Measurements from ENCODE around the gene HIVEP1. TPM values are rescaled to one million over a fixed set of nuclear protein-coding genes. Genes with fewer than 3 reads are reported as not detected.

HIVEP1 gene
- total RNA-seq, 2 experiments from 2014 or later: 22.1 to 22.6 TPM

GRCh38 chr6:12099623-12100338 is 87.7 kb downstream of the HIVEP1 start:
- no peak overlapping the region for H3K4me2 ChIP-seq (ENCODE audit: low read length)
- TF ChIP-seq CTCF (conservative IDR thresholded peaks at IDR 0.05; ENCODE audit: low read length): no peak
- no peak for DNase-seq (ENCODE audit: low spot score)
- BruUV-seq (replicated peaks): no TSS peak
- H3K9me2 ChIP-seq (ENCODE audit: insufficient read depth, low read length): no peaks in the 10 kb centered on the region
- no peak overlapping the region for H2AFZ ChIP-seq (ENCODE audit: low read length)
- H3K27ac ChIP-seq (ENCODE audit: low read depth, low read length, poor library complexity, severe bottlenecking): no peak overlapping the region
- H3K4me1 ChIP-seq (ENCODE audit: insufficient read depth, low read length, poor library complexity, severe bottlenecking): no peaks in the 10 kb centered on the region
- intact Hi-C loops (cut with micrococcal nuclease; ENCODE audit: unreplicated experiment): no loop called here
- no peaks in the 10 kb centered on the region for H3K36me3 ChIP-seq (ENCODE audit: insufficient read depth, low read length)
- H3K79me2 ChIP-seq (ENCODE audit: insufficient read depth, low read depth, low read length): no peaks in the 10 kb centered on the region
- POLR2A ChIA-PET: interaction anchor here (0.7 kb wide), 1 partner anchor 933 kb away, joined by 3 read pairs; no protein-coding TSS in a partner anchor
- CTCF ChIA-PET (ENCODE audit: unreplicated experiment): no interaction called here
- H3K4me3 ChIP-seq (ENCODE audit: low read depth, low read length, poor library complexity, severe bottlenecking): no peak overlapping the region
- H3K9me3 ChIP-seq (ENCODE audit: low read length): no peaks in the 10 kb centered on the region
- H4K20me1 ChIP-seq (ENCODE audit: insufficient read depth, low read length): peaks cover 6% of the 10 kb centered on the region; the same call in 1 of the 2 replicates

- no peak overlapping the region for H2AFZ ChIP-seq (ENCODE audit: low read length)
- DNase-seq (ENCODE audit: low spot score): no peak
- TF ChIP-seq CTCF (conservative IDR thresholded peaks at IDR 0.05; ENCODE audit: low read length) (no peak), EZH2phosphoT487 (IDR thresholded peaks at IDR 0.05; ENCODE audit: borderline replicate concordance, low read depth, low read length) (no peak)
- H3K36me3 ChIP-seq (ENCODE audit: insufficient read depth, low read length): no peaks in the 10 kb centered on the region
- H3K9me3 ChIP-seq (ENCODE audit: low read length): no peaks in the 10 kb centered on the region
- no peak overlapping the region for H3K27ac ChIP-seq (ENCODE audit: low read depth, low read length, poor library complexity, severe bottlenecking)
- no peaks in the 10 kb centered on the region for H3K79me2 ChIP-seq (ENCODE audit: insufficient read depth, low read depth, low read length)
- H3K4me3 ChIP-seq (ENCODE audit: low read depth, low read length, poor library complexity, severe bottlenecking): no peak overlapping the region
- BruUV-seq (replicated peaks): no TSS peak
- ChIA-PET POLR2A (no interaction called here), CTCF (ENCODE audit: unreplicated experiment) (interaction anchor here (0.8 kb wide), 1 partner anchor 133 kb away, joined by 3 read pairs; no protein-coding TSS in a partner anchor)
- H3K4me2 ChIP-seq (ENCODE audit: low read length): no peak overlapping the region
- H4K20me1 ChIP-seq (ENCODE audit: insufficient read depth, low read length): no peaks in the 10 kb centered on the region
- no peaks in the 10 kb centered on the region for H3K4me1 ChIP-seq (ENCODE audit: insufficient read depth, low read length, poor library complexity, severe bottlenecking)
- intact Hi-C loops (cut with micrococcal nuclease; ENCODE audit: unreplicated experiment): no loop called here
- no peaks in the 10 kb centered on the region for H3K9me2 ChIP-seq (ENCODE audit: insufficient read depth, low read length)
Measured at GRCh38 chr6:12101048-12101447, 88.9 kb downstream of the HIVEP1 start.

- intact Hi-C loops (cut with micrococcal nuclease; ENCODE audit: unreplicated experiment): no loop called here
- Histone ChIP-seq H3K9me3 (ENCODE audit: low read length) (no peaks in the 10 kb centered on the region), H3K27ac (ENCODE audit: low read depth, low read length, poor library complexity, severe bottlenecking) (no peak overlapping the region), H3K79me2 (ENCODE audit: insufficient read depth, low read depth, low read length) (no peaks in the 10 kb centered on the region), H3K4me1 (ENCODE audit: insufficient read depth, low read length, poor library complexity, severe bottlenecking) (no peaks in the 10 kb centered on the region), H3K36me3 (ENCODE audit: insufficient read depth, low read length) (no peaks in the 10 kb centered on the region), H3K9me2 (ENCODE audit: insufficient read depth, low read length) (no peaks in the 10 kb centered on the region), H3K4me2 (ENCODE audit: low read length) (no peak overlapping the region), H4K20me1 (ENCODE audit: insufficient read depth, low read length) (no peaks in the 10 kb centered on the region), H2AFZ (ENCODE audit: low read length) (no peak overlapping the region), H3K4me3 (ENCODE audit: low read depth, low read length, poor library complexity, severe bottlenecking) (no peak overlapping the region)
- POLR2A ChIA-PET: no interaction called here
- no TSS peak for BruUV-seq (replicated peaks)
- DNase-seq (ENCODE audit: low spot score): no peak
- CTCF ChIA-PET (ENCODE audit: unreplicated experiment): no interaction called here
- no peak for TF ChIP-seq EZH2phosphoT487 (IDR thresholded peaks at IDR 0.05; ENCODE audit: borderline replicate concordance, low read depth, low read length)
- TF ChIP-seq CTCF (conservative IDR thresholded peaks at IDR 0.05; ENCODE audit: low read length): no peak
Measured at GRCh38 chr6:12101653-12102312, 89.7 kb downstream of the HIVEP1 start.
